HG03439 (cell line): ENCODE results near the gene SERPINA6.
"Not testable (repeated sequence)": the region's sequence is repeated elsewhere in the genome, so short reads cannot be mapped to it uniquely, and the experiment has no call there.

Experiments
- ATAC-seq: cut with Tn5 transposase; IDR thresholded peaks from one replicate; pipeline ENCODE4 v1.9.1; 2021; ENCODE audit warnings: mild to moderate bottlenecking, moderate library complexity; ENCODE audit not compliant: unreplicated experiment

The SERPINA6 gene

GRCh38 chr14:94295360-94296180 lies 27.6 kb downstream of the SERPINA6 start:
- no peak for ATAC-seq

GRCh38 chr14:94293578-94293924 lies 29.6 kb downstream of the SERPINA6 start:
- no peak for ATAC-seq

GRCh38 chr14:94292872-94293577 lies 30.1 kb downstream of the SERPINA6 start, which contains the start of gene SERPINA10:
TSS of gene SERPINA10 (minus strand) at chr14:94293268. CDS start at chr14:94290593, 2,675 bp downstream.
- ATAC-seq, result no peak

GRCh38 chr14:94292526-94292871 lies 30.6 kb downstream of the SERPINA6 start:
- ATAC-seq, result no peak

- ATAC-seq, result no peak
Measured at GRCh38 chr14:94291906-94292525, 31.1 kb downstream of the SERPINA6 start.

GRCh38 chr14:94291159-94291905 lies 31.8 kb downstream of the SERPINA6 start:
- no peak for ATAC-seq

GRCh38 chr14:94290197-94290596 lies 32.9 kb downstream of the SERPINA6 start:
- ATAC-seq, result no peak

GRCh38 chr14:94288610-94289465 lies 34.3 kb downstream of the SERPINA6 start:
- no peak for ATAC-seq

GRCh38 chr14:94285158-94285557 lies 38.0 kb downstream of the SERPINA6 start:
- no peak for ATAC-seq

GRCh38 chr14:94284221-94284620 lies 38.9 kb downstream of the SERPINA6 start:
- ATAC-seq, result no peak

- no peak for ATAC-seq
Measured at GRCh38 chr14:94282991-94283723, 40.0 kb downstream of the SERPINA6 start.

- no peak for ATAC-seq
Measured at GRCh38 chr14:94278731-94279130, 44.4 kb downstream of the SERPINA6 start.

GRCh38 chr14:94276898-94277561 lies 46.1 kb downstream of the SERPINA6 start:
- ATAC-seq, result not testable (repeated sequence)

GRCh38 chr14:94269156-94269555 lies 54.0 kb downstream of the SERPINA6 start:
- ATAC-seq, result no peak

- not testable (repeated sequence) for ATAC-seq
Measured at GRCh38 chr14:94268582-94268981, 54.6 kb downstream of the SERPINA6 start.

- ATAC-seq, result no peak
Measured at GRCh38 chr14:94267352-94267751, 55.8 kb downstream of the SERPINA6 start.

GRCh38 chr14:94264195-94264594 lies 58.9 kb downstream of the SERPINA6 start:
- ATAC-seq, result not testable (repeated sequence)
